ENCODE data around the gene MOB3B.

MOB3B gene

DNA sequence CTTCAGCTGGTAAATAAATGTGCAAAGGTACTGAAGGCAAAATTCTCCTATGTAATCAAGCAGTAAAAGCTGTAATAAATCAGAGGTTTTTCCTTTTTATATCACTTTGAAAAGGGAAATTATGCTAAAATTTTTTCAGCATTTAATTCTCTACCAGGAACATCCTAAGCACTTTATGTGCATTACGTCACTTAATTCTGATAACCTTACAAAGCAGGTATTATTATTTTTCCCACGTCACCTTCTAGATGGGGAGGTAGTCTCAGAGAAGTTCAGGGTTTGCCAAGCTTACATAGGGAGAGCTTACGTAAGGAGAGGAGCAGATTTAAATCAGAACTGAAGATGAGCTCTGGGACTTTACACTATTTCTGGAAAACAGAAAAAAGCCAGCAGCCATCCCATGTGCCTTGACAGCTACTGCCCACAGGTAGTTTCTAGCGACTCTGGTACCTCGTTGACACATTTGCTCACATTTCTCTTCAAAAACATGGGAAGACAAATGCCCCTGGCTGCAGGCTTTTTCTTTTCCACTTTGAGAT is 84.5 kb downstream of the MOB3B start:
- DNase-seq (ENCODE audit: low spot score), result no peak

DNA sequence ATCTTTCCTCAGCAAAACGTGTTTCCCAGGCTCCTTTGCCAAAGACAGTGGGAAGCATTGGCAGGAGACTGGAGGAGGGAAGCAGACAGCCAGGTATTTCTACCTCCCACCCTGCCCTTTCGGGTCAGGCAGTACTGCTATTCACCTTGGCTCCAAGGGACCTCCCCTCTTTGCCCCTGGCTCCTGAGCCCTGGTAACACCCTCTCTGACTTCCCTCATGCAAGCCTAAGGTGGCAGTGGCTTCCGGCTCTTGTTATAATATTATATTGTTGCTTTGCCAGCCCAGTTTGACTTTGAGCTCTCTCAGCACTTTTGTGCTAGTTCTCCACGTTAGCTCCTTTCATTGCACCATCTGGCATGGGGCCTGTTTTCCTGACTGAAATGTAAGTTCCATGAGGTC is 87.2 kb downstream of the MOB3B start:
- no peak for DNase-seq (ENCODE audit: low spot score)

DNA sequence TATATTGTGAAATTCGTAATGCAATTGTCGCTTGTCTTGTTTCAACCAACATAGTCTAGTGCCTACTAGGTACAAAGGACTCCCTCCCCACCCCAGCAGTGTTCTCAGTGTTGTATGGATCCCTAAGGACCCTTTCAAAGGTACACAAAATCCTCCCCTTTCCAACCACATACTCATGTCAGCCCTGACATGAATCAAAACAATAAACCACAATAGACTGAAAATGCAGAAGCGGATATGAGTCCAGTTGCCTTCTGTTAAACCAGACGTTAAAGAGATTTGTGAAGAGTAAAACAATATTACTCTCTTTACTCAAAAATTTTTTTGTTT is 87.9 kb downstream of the MOB3B start:
- no peak for DNase-seq (ENCODE audit: low spot score)

DNA sequence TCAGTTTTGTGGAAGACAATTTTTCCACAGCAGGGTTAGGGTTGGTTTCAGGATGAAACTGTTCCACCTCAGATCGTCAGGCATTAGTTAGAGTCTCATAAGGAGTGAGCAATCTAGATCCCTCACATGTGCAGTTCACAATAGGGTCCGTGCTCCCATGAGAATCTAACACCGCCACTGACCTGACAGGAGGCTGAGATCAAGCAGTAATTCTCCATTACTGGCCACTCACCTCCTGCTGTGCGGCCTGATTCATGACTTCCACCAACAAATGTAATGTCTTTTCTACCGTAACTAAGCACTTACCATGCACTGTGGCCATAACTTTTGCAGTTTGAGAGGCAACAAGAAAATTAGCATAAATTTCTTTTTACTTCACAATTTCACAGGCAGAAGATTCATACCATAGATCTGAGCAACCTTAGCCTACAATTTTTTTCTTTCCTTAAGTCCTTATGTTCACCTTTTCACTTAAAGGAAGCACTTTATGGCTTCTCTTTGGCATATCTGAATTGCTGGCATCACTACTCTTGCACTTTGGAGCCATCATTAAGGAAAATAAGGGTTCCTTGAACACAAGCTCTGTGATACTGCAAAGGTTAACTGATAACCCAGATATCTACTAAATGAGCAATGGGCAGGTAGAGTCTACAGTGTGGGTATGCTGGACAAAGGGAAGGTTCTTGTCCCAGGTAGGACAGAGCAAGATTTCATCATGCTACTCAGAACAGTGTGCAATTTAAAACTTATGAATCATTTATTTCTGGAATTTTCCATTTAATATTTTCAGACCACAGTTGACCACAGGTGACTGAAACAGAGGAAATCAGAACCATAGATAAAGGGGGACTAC is 88.5 kb downstream of the MOB3B start:
- DNase-seq (ENCODE audit: low spot score), result no peak

DNA sequence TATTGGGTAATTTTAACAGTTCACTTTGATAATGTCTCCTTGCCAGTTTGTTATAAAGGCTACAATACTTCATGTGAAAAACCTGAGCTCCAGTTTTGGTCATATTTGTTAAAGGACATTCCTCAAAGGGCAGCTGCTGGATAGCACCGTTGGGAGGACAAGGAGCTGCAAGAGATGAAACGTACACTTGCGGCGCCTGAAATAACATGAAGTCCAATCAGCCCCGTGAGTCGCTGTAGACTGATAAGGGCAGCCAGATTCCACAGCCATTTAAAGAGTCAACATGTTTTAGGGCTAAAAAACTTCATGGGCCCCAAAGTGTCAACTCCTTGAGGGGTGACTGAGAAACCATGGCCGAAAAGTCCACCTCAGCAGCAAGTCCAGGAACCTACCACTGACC is 91.1 kb downstream of the MOB3B start:
- no peak for DNase-seq (ENCODE audit: low spot score)

DNA sequence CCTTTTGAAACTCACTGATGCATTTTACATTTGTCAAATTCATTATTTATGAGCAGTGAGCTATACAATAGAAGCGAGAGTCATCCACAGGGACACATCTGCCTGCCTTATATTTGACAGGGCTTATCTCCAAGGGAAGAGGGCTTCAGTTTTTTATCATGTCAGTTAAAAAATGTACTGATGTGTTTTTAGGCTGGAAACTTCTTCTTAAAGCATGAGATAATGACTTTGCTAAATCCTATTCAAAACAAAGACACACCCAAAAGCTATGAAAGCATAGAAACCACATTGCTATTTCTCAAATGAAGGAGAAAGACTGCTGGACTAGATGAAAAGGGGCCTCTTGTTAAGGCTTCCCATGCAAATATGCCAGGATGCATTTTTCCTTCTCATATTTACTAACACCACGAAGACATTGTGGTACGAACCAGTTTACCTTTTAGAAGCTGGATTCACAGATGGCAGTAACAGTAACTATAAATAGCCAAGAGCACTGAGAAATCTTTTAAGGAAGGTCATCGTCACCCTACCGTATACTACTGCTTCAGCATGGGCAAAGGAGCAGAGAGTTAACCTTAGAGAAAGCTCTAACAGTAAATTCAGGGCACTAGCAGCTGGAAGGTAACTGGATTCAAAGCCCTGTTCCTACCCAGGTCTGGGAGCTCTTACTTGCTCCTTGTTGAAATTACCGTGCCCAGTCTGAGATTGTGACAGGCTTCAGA is 91.8 kb downstream of the MOB3B start:
- DNase-seq (ENCODE audit: low spot score), result no peak

DNA sequence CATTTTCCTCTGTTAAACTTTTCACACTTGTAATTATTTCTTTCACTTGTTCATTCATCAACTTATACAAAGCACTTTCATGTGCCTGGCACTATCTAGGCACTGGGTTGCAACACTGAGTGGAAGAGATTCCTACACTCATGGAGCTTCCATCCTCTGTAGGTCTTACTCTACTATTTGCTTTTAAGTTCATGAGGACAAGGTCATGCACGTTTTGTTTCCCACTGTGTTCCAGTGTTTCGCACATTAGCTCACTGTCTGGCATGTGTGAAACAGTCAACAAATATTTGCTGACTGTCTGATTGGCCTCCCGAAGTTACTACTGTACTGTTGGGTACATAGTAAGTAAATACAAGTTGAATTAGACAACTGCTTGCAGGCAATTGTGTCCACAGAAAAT is 93.4 kb downstream of the MOB3B start:
- no peak for DNase-seq (ENCODE audit: low spot score)

DNA sequence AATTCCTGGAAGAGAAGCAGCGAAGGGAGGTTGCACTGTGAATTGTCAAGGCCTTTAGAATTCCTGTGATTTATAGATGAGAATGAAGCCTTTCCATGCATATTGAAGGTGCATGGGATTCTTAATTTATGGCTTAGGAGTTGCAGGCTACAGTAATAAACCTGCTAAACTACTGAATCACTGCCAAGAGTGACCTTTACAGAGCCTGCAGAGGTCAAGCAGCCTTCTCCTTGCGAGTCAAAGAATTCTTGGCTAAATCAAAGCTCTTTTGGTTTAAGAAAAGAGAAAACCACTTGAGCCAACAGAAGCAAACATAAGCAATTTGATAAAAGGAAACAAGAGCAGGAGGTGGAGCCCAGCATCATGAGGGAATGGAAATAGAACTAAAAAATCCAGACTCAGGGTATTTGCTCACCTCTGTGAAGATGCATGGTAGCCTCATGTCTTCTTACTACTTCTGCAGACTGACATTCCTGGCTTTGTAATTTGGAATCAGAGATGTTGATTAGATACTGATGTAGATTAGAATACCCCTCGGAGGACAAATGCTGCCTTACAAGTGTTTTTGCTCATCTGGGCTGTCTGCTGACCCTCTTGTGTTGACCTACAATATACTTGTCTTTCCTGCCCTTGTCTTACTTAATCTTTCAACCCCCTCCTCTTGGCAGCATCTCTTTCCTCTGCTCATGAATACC is 95.8 kb downstream of the MOB3B start:
- no peak for DNase-seq (ENCODE audit: low spot score)

DNA sequence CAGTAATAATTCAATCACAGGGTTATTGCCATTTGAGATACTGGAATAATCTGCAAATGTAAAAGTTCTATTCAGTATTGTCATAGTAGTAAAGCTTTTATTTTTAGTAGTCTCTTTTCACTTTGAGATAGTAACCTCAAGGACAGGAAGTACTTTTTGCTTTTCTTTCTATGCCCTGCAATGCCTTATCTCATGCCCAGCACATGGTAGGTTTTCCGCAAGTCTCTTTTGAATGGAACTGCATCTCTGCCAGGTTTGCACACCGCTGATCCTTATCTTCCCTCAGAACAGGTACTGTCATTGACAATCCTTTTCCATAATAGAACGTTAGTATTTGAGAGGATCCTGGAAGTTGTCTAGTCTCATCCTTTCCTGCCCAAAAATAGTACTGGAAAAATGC is 97.3 kb downstream of the MOB3B start:
- DNase-seq (ENCODE audit: low spot score), result no peak

DNA sequence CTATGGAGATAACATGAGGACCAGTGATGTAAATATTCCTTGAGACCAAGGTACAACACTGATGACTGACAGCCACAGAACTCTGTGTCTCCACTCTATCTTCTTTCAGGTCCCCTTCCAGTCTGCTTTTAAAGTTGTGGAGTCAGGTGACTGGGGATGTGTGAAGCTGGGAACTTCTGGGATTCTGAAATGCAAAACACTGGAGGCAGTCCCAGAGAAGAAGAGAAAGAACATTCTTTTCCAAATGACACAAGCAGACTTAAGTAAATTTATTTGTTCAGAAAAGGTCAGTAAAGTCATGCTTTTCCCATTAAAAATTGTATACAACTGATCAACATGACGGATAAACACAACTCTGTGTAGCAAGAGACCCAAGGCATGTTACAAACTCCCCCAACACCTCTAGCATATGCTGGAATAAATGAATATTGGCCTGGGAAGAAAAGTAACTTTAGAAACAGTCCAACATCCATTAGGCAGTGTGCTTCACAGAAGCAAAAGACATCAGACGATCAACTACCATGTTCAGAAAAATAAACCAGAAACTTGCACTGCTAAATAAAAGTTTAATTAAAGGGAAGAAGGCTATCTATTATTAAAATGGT is 98.0 kb downstream of the MOB3B start:
- no peak for DNase-seq (ENCODE audit: low spot score)

DNA sequence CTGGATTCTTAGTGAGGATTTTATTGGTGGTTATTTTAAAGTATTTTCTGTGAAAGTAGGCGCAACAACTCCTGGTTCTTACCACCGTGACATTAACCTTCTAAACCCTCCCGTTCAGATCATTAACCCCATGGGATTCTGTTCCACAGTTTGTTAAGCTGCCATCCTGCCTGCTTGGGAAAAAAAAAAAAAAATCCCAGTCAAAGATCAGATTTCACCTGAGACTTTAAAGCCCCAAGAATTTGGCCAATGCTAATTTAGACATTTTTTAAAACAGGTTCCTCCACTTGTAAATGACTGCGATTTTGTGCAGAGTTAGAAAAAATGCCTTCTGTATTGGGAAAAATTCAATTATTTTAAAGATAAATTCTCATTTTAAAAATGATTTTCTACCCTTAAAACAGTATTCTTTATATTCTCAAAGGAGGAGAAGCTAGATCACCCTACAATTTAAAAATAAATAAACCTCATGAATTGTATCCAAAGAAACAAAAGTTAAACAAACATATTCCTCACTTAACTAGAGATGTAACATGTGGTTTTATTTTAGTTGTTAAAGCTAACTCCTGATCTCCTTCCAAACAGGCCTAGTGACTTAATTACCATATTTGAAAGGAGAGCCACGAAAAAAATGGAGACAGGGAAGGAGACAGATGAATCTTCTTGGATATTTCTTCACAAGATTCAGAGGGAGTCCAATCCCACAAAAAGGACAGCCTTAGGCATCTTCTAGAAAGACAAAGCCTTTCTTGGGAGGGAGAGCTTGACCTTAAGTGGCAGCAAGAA is 98.7 kb downstream of the MOB3B start:
- DNase-seq (ENCODE audit: low spot score), result no peak

DNA sequence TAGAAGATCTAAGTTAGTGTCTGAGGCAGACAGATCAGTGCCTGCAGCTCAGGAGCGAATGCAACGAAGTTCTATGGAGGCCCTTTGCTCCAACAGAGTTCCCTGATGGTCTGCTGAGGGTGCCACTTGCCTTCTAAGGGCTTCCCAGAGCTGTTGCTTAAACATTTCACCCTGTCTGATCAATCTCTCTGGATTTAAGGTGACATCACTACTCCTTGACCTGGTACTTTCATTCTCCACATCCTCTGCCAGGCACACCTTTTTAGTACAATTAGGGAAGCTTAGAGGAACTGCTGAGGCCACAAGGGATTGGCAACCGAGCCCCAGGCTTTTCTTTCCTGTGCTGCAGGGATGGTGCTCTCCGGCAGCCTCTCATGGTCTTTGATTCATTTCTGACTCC is 99.7 kb downstream of the MOB3B start:
- no peak for DNase-seq (ENCODE audit: low spot score)

DNA sequence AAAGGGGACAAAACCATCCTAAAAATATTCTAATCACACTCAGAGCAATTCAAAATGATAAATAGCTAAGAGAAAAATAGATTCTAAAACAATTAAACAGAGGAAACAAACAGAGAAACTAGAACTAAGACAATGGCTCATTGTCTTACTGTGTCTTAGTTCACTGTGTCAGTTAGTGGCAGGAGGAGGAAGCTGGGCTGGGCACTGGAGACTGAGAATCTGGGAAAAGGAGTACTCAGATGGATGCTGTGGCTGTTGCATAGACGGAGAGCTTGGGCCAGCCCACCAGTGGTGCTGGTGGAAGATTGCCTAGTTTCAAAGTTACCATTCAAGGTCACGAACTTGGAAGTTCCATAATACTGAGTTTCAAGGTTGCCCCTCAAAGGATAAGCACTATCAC is 100.2 kb downstream of the MOB3B start:
- DNase-seq (ENCODE audit: low spot score), result no peak

DNA sequence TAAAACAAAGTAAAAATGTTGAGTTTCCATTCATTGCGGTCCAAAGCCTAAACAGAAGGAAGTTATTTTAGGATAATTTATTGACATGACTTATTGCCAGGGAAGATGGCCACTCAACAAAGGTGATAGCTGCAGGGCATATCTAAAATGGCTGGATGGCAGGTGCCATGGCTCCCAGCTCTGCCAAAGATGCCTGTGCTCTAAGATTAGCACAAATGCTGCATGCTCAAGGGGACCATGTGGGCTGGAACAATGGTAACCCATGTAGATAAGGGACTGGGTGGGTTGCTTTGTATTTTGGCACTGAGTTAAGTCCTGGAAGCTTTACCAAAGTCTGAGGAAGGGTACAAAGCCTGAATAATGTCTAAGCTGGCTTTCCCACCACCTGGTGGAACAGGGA is 101.1 kb downstream of the MOB3B start:
- DNase-seq (ENCODE audit: low spot score), result no peak

DNA sequence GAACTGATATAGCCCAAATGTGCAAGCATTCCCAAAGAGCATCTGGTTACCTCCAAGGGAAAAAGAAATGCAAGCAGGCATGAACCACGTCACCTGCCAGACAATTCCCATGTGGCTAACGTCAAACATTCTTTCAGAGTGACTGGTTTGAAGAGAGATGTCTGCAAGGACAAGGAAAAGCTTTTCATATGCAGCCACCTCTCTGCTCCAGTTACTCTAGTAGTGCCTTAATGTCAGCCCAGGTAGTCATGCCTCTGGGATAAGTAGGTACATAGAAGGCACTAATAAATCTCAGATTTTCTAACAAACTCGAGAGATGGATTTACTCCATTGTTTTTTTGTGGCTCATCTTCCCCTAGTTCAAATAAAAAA is 102.4 kb downstream of the MOB3B start:
- no peak for DNase-seq (ENCODE audit: low spot score)

DNA sequence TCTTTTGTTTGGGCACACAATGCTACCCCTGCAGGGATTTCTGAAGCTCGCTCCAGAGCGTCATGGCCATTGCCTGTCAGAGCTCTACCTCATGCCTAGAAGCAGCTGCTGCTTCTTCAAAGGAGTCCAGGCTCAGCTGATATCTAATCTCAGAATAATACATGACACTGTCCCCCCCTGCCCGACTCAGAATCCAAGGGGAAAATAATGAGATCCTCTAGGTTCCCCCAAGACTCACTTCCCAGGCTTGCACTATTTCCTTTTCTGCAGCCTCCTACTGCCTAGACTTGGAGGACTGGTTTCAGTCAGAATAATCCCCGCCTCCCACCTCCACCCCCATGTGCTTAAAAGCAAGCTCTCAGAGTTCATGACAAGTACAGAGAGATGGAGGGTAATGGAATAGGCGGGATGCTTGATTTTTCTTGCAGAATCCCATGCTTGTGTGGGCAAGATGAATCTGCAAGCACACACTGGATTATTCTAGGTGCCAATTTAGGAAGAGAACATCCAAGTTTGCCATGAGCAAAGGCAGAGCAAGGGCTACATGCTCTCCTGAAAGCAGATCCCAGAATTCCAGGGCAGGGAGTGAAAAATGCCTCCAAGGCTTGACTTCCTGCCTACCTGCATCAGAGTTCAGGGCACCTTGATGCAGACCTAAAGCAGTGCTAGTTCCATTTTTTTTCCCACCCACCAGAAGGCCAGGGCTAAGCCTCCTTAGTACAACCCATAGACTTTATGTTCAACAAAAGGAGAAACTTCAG is 102.9 kb downstream of the MOB3B start:
- no peak for DNase-seq (ENCODE audit: low spot score)

DNA sequence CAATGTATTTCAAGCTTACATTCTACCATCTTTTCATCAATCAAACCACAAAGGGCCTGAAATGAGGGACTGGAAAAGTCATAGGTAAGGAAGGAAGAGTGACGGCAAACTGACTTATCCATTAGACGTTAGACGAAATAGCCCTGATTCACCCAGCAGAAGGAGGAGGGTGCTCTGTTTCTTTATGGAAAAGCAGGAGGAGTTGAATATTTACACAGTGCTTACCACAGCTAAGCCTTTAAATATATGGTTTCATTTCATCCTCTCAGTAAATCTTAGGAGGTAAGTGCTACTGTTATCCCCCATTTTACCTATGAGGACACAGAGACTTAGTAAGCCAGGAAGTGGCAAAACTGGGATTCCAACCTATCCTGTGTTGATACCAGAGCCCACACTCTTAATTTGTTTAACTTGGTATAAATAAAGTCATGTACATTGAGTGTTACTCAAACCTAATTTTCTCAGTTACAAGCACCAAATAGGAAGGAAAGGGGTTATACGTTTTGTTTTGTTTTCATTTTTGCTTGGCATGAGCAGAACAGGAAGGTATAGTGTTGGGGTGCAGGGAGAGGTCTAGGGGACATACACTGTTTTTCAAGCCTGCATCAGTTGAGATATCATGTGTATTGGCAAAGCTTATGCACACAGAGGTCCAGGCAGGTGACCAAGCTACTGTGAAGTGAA is 103.6 kb downstream of the MOB3B start:
- no peak for DNase-seq (ENCODE audit: low spot score)

DNA sequence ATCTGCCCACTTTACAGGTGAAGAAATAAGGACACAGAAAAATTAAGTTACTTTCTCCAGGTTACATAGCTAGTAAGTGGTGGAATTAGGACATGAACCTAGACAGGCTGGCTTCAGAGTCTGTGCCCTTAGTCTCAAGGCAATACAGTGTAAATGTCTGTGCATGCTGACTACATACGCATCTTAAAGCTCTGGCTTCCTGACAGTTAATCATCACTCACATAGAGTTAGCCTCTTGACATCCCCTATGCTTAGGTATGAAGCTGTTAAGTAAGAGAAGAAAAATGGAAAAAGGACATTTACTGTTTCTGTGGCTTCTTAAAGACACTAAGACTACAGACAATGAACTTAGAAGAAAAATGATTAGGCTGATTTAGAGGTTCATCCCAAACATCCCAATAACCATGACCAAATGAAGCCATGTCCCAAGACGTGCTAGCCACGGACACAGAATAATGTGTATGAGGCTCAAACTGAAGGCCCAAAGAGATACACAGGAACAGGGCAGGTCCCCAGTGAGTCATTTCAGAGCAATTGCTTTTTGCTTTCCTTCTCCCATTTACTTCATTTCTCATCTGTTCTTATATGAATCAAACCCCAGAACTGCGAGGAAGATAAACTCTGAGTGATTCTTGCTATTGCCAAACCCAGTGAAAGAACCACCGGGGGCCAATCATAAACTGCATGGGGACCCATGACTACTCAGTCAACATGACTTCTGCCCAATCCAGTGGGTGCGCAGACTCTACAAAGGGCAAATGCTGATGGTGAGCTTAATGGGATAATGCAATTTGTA is 105.5 kb downstream of the MOB3B start:
- no peak for DNase-seq (ENCODE audit: low spot score)

DNA sequence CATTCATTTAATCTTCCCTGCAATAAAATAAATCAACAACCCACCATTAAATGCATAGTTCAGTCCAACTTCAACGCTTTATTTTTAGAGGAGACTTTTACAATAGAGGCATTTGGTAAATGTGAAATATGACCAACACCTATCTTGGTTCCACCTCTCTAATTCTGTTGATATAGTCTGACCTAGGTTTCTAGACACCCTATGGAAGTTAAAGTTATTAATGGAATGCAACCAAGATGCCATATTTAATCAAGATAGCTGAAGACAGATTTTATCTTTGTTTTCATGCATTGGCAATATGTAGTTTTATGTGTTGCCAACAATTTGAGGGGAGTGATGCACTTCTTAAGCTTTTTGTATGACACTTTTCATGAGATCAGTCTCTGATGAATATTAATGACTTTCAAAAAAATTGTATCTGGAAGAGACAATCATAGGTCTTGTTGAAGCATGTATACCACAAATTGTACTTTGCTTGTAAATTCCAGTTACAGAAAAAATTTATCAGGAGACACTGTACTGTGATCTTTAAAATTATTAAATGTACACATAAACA is 107.3 kb downstream of the MOB3B start:
- DNase-seq (ENCODE audit: low spot score), result no peak
